Inflammatory macrophage (primary cell): ENCODE results near the gene SRCIN1.

Experiments used
- DNase-seq, 2 donors: peaks; one replicate each; pipeline ENCODE4 v3.0.0-alpha.2; 2020 to 2022

Gene SRCIN1

GRCh38 chr17:38599398-38599856, 6.3 kb downstream of the SRCIN1 start:
- DNase-seq, result peak in 1 of 2 donors; percentile 15

DNA sequence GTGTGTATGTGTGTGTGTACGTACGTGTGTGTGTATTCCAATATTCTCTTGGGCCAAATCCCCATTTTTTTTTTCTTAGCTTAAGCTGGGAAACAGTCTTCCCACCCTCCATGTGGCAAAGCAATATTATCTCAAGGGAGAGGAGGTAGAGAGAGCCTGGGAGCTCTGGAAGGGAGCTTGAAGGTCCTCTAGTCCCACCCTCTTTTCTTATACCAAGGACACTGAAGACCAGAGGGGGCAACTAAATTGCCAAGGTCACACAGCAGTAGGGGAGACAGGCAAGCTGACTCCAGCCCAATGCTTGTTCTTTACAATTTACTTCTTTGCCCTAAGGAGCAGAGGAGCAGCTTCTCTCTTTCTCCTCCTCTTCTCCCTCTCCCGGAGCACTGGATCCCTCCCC, 6.8 kb downstream of the SRCIN1 start:
- DNase-seq, result no peak

DNA sequence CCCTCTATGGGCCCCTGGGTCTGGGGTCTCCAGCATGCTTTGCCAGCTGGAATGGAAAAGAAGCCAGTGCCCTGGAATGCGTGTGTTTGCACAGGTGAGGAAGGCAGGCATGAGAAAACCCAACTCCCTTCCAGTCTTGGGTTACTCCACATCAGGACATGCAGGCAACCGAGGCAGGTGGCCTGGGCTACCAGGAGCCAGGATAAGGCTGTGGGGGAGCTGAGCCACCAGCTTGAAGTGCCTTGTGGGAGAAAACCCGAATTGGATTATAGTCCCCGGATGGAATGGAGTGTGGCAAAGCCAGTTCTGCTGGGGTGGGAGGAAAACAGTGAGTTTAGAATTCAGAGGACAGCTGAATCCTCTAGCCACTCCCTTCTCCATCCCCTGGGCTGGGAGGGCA, 7.2 kb downstream of the SRCIN1 start:
- no peak for DNase-seq

GRCh38 chr17:38597375-38597774, 8.4 kb downstream of the SRCIN1 start:
- peak in 1 of 2 donors; percentile 22 for DNase-seq

DNA sequence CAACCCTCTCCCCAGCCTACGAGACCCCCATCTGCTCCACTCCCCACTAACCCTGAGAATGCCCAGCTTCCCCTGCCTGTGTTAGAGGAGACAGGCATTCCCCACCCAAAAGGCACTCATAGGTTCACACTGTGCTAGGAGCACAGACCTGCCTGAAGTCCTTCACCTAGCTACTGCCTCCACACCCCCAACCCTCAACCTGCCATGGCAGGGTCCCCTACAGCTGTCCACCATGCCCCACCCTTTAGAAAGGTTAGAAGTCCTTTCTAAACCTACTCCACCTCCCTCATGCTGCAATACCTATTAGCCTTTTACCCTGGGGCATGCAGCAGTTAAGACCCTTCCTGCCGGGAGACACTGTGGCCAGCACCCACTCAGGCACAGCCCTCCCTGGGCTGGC, 9.1 kb downstream of the SRCIN1 start:
- DNase-seq, result no peak

DNA sequence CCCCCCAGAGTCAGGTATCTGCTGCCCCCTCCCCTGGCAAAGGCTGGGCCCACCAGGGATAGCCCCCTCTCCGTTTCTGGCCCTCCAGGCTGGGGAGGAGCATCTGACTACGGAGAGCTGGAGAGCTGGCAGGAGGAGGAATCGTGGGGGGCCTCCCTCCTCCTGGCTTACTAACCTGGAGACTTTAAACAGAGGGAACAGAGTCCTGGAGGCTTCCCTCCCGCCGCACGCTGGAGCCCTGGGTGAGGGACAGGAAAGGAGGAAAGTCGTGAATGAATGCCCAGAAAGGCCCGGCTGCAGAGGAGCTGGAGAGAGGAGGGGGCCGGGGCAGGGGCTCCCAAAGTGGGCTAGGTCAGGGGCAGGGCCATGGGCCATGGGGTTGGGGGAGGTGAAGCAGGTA, 9.9 kb downstream of the SRCIN1 start:
- DNase-seq, result no peak

DNA sequence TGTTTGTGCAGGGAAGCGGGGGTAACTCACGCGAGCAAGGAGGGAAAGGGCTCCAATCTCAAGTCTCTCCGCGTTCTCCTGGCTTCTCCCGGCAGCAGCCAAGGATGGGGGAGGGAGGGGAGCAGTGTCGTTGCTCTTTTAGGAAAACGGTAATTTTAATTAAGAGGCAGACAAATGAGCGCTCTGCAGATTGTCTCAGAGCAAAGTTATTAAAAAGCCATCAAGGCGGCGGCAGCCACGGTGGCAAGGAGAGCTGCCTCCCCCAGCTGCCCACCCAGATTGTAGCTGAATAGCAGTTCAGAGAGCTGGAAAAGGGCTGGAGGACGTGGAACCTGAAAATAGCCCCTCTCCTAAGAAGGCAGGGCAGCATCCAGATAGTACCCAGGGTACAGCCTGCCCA, 11.6 kb downstream of the SRCIN1 start:
- DNase-seq, result no peak

GRCh38 chr17:38592487-38592886, 13.3 kb downstream of the SRCIN1 start:
- DNase-seq, result no peak

- DNase-seq, result peak; percentile 88 to 90
Observed at GRCh38 chr17:38591759-38592241, 14.0 kb downstream of the SRCIN1 start.

DNA sequence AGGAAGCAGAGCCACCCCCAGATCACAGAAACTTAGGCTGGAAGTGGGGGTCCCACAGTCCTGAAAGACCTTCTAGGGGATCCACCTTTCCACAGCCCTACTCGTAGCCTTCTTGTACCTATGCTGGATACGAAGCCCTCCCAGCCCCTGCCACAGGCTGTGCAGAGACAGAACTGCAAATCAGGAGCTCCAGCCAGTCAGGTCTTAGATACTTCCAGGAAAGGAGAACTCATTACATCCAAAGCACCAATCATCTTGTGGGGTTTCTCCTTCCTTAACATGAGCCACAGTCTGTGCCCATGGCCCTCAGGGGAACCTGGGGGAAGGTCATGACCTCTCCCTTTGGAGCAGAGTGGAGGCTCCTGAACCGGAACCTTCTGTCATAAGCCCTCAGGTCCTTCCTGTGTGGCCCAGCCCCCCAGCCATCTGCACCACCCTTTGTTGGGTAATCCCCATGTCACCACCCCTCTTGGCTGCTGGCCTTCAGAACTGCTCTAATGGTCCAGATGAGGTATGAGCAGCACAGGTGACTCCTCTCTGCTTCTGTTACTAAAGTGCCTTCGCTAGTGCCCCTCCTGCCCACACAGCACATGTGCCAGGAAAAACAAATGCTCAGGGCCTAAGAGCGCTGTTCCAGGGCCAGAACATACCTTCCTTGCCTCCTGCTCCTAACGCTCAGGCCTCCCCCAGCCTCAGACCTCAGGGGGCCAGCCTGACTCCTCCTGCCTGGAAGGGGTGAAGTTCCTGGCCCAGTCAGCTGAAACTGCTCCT, 14.6 kb downstream of the SRCIN1 start:
- DNase-seq, result peak; percentile 69 to 78

GRCh38 chr17:38589462-38590114, 16.2 kb downstream of the SRCIN1 start:
- DNase-seq, result no peak

DNA sequence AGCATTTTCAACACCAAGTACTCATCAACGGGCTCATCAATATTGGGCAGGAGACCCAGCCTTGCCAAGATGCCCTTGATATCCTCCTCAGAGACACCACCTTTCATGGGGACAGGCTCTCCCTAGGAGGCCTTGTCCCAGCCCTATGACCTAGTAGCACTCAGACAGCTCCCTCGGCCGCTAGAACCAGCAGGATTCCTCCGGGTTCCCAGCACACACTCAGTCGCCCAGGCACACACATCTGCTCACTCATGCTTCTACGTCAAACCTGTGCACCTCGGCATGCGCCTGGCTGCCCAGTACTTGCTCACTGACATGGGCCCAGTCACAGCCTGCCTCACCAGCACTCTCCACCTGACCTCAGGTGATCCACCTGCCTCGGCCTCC, 17.0 kb downstream of the SRCIN1 start:
- DNase-seq, result no peak

- DNase-seq, result peak; percentile 45 to 68
Observed at GRCh38 chr17:38587947-38588787, 17.6 kb downstream of the SRCIN1 start.

DNA sequence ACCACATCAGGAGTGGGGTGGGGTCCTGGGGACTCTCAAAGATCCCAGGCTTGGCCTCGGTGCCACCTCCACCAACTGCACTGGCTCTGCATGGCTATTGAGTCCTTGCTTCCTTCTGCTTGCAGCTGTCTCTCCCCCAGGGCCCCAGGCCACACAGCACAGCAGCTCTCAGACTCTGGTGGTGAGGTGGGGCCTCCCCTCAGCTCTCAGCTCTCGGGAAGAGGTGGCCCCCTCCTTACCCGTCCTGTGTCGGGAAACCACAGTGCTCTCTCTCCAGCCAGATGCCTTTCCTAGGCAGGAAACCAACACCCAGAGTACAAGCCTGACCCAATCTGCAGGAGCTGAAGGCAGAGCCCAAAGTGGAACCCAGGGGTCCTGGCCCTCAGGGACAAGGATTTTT, 18.5 kb downstream of the SRCIN1 start:
- DNase-seq, result no peak

- DNase-seq, result no peak
Observed at GRCh38 chr17:38586788-38587187, 19.0 kb downstream of the SRCIN1 start.

DNA sequence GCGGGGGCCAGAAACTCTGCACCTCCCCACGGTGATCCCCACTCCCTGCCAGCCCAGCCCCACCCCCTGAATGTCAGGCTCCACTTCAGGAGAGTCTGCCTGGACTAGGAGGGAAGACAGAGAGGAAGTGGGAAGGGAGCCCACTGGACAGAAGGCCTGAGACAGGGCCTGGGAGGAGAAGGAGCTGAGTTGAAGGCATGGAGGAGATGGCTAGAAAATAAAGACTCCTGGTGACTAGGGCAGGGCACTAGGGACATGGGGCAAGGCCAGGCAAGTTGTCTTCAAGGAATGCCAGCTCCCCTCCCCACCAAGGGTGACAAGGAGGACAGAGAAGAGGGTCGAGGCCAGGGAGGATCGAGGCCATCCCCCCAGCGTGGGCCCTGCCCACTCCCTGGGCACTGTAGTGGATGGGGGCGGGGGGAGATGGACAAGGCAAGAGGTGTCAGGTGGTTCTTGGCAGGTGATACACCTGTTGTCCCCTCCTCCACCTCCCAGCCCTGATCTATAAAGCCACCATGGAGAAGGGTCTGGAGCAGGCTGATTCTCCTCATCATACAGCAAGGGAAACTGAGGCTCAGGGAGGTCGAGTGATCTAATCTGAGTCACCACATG, 19.7 kb downstream of the SRCIN1 start:
- DNase-seq, result no peak

DNA sequence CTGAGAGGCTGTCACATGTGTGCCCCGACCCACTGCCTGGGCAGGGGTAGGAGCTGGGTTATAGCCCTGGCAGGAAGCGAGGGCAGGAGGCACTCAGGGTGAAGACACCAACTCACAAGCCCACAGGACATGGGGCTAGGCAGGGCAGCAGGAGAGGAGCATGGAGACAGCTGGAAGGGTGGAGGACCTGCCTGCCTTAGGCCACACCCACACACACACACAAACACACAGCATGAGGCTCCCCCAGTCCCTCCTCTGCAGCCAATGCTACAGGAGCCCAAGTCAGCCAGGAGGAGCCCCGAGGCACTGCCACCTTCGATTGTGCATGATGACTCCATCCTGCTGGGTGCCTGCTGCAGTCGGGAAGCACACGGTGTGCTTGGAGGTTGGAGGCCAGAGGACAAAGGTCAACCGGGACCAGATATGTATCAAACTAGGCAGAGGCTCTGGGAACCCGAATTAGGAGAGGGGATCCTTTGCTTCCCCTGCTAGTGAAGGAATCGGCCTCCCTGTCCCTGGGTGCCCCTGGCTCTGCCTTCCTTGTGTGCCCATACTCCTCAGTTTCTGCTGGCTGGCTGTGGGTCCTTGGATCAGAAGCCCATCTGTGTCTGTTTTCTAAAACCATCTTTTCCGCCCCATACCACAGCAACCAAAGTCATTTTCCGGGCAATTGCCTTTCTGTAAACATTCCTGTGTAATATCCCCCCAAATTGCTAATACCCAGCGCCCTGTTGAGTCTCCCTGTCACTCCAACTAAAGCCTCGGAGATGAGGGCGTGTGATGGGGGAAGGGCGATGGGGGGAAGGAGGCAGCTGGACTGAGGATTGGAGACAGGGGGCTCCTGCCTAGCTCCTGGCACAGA, 20.5 kb downstream of the SRCIN1 start:
- DNase-seq, result no peak

DNA sequence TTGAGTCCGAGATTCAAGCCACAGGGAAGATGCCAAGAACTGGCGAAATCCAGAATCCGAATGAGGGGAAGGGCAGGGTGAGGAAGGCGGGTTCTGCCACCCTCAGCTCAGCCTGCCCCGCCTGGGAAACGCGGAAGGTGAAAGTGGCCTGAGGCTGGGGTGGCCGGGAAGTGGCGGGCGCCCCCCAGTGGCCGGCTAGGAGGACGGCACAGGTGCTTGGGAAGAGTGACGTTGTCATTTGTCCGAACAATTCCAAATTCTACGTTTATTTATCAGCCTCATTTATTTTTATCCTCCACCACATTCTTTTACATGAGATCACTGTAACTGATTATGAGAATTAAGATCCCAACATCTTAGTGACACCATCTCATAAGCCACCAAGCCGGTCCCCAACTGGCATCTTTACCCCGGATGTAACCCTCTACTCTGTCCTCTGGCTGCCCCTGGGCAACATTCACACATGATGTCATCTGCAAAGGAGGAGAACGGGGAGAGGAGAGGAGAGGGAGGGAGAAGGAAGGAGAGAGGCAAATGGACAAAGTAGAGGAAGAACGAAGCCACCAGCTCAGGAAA, 21.3 kb downstream of the SRCIN1 start:
- peak; percentile 38 to 70 for DNase-seq

GRCh38 chr17:38583828-38584349, 21.9 kb downstream of the SRCIN1 start:
- no peak for DNase-seq

GRCh38 chr17:38583176-38583575, 22.6 kb downstream of the SRCIN1 start:
- no peak for DNase-seq

DNA sequence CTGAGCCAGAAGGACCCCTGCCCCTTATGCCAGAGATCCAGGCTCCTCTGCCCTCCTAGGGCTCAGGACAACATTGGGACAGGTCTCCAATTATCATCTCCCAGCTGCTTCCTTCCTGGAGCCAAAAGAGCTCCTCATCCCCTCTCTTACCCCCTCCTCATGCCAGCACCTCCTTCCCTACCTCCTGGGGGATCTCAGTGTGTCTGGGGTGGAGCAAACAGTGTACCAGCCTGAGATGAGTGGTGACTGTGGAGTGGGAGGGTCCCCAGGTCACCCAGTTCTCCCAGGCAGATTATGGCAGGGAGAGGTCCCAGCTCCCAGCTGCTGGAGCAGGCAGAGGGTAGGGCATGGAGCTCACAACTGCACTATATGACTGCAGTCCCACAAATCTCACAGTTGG, 23.7 kb downstream of the SRCIN1 start:
- no peak for DNase-seq
